Activated CD8-positive, alpha-beta memory T cell treated with anti-CD3 and anti-CD28 coated beads, Interleukin-2, amount 10 ng/mL, durations not matched to agents 7 days and 5 days (primary cell): ENCODE data around the gene SLC22A12. TPM values are rescaled to one million over a fixed set of nuclear protein-coding genes. Genes with fewer than 3 reads are reported as not detected.

Source experiments
- ATAC-seq: fragments of 150-1000 bp; cut with Tn5 transposase; one replicate; pipeline ENCODE4 v1.10.0; 2021; ENCODE audit warnings: moderate library complexity
- CTCF ChIA-PET: fragments of 350-600 bp; sonication (Branson Sonifier 250); formaldehyde crosslinking; loops from one replicate; lab custom pipeline; 2021; ENCODE audit warnings: antibody characterized with exemption; lab: Charles Lee
- DNase-seq: peaks from one replicate; pipeline ENCODE4 v3.0.0-alpha.2; 2020
- H3K27ac Mint-ChIP-seq: one replicate; pipeline ENCODE4 v1.8.0; 2021; ENCODE audit warnings: mild to moderate bottlenecking, mixed read lengths
- H3K27me3 Mint-ChIP-seq: one replicate; pipeline ENCODE4 v1.8.0; 2021; ENCODE audit warnings: mixed read lengths
- H3K36me3 Mint-ChIP-seq: one replicate; pipeline ENCODE4 v1.8.0; 2021; ENCODE audit warnings: mild to moderate bottlenecking, mixed read lengths
- H3K4me1 Mint-ChIP-seq: one replicate; pipeline ENCODE4 v1.8.0; 2021; ENCODE audit warnings: mixed read lengths
- H3K4me3 Mint-ChIP-seq: one replicate; pipeline ENCODE4 v1.8.0; 2021; ENCODE audit warnings: mild to moderate bottlenecking, moderate library complexity, mixed read lengths
- H3K9me3 Mint-ChIP-seq: one replicate; pipeline ENCODE4 v1.8.0; 2022; ENCODE audit warnings: low read depth, mixed read lengths
- total RNA-seq, 2 experiments: library from RNA; stranded (reverse); gene quantifications; one replicate each; pipeline ENCODE4 v1.2.3, GENCODE V29; 2021

Gene SLC22A12
- total RNA-seq, 2 experiments from 2014 or later: not detected

GRCh38 chr11:64566915-64567891 lies 23.8 kb upstream of the SLC22A12 start:
- H3K27ac Mint-ChIP-seq: no peak overlapping the region
- CTCF ChIA-PET: no interaction called here
- H3K36me3 Mint-ChIP-seq: no peaks in the 10 kb centered on the region
- no peak overlapping the region for H3K4me3 Mint-ChIP-seq
- DNase-seq (no peak), ATAC-seq (no peak)
- no peaks in the 10 kb centered on the region for H3K9me3 Mint-ChIP-seq
- peaks cover 2% of the 10 kb centered on the region for H3K4me1 Mint-ChIP-seq
- H3K27me3 Mint-ChIP-seq: no peaks in the 10 kb centered on the region

GRCh38 chr11:64568041-64568571 lies 22.9 kb upstream of the SLC22A12 start:
- no peaks in the 10 kb centered on the region for H3K9me3 Mint-ChIP-seq
- no peaks in the 10 kb centered on the region for H3K36me3 Mint-ChIP-seq
- H3K4me1 Mint-ChIP-seq: peaks cover 2% of the 10 kb centered on the region
- peaks cover 7% of the 10 kb centered on the region for H3K27me3 Mint-ChIP-seq
- no peak overlapping the region for H3K4me3 Mint-ChIP-seq
- CTCF ChIA-PET: no interaction called here
- H3K27ac Mint-ChIP-seq: no peak overlapping the region
- DNase-seq (no peak), ATAC-seq (no peak)

GRCh38 chr11:64568584-64569140 lies 22.4 kb upstream of the SLC22A12 start:
- peaks cover 2% of the 10 kb centered on the region for H3K4me1 Mint-ChIP-seq
- H3K36me3 Mint-ChIP-seq: no peaks in the 10 kb centered on the region
- ATAC-seq: no peak
- no peaks in the 10 kb centered on the region for H3K9me3 Mint-ChIP-seq
- peaks cover 7% of the 10 kb centered on the region for H3K27me3 Mint-ChIP-seq
- CTCF ChIA-PET: no interaction called here
- H3K27ac Mint-ChIP-seq: no peak overlapping the region
- DNase-seq: no peak
- H3K4me3 Mint-ChIP-seq: no peak overlapping the region

GRCh38 chr11:64569300-64569970 lies 21.6 kb upstream of the SLC22A12 start:
- Mint-ChIP-seq H3K4me3 (no peak overlapping the region), H3K27ac (no peak overlapping the region), H3K9me3 (no peaks in the 10 kb centered on the region), H3K4me1 (peaks cover 2% of the 10 kb centered on the region), H3K27me3 (peaks cover 10% of the 10 kb centered on the region), H3K36me3 (no peaks in the 10 kb centered on the region)
- no peak for DNase-seq
- ATAC-seq: no peak
- CTCF ChIA-PET: no interaction called here

- no peak overlapping the region for H3K27ac Mint-ChIP-seq
- no peak for DNase-seq
- H3K9me3 Mint-ChIP-seq: no peaks in the 10 kb centered on the region
- H3K27me3 Mint-ChIP-seq: peaks cover 13% of the 10 kb centered on the region
- CTCF ChIA-PET: no interaction called here
- H3K4me3 Mint-ChIP-seq: no peak overlapping the region
- ATAC-seq: no peak
- H3K36me3 Mint-ChIP-seq: no peaks in the 10 kb centered on the region
- H3K4me1 Mint-ChIP-seq: peaks cover 2% of the 10 kb centered on the region
Measured at GRCh38 chr11:64570341-64570740, 20.7 kb upstream of the SLC22A12 start.

- no peaks in the 10 kb centered on the region for H3K36me3 Mint-ChIP-seq
- ATAC-seq (no peak), DNase-seq (no peak)
- H3K27me3 Mint-ChIP-seq: peaks cover 13% of the 10 kb centered on the region
- H3K4me1 Mint-ChIP-seq: peaks cover 2% of the 10 kb centered on the region
- CTCF ChIA-PET: no interaction called here
- H3K9me3 Mint-ChIP-seq: no peaks in the 10 kb centered on the region
- H3K4me3 Mint-ChIP-seq: no peak overlapping the region
- H3K27ac Mint-ChIP-seq: no peak overlapping the region
Measured at GRCh38 chr11:64571050-64571409, 20.0 kb upstream of the SLC22A12 start.

- CTCF ChIA-PET: interaction anchor here (1.5 kb wide), 1 partner anchor 81 kb away, joined by 4 read pairs; no protein-coding TSS in a partner anchor
- Mint-ChIP-seq H3K27me3 (peaks cover 13% of the 10 kb centered on the region), H3K9me3 (no peaks in the 10 kb centered on the region), H3K36me3 (no peaks in the 10 kb centered on the region), H3K27ac (no peak overlapping the region), H3K4me1 (peaks cover 1% of the 10 kb centered on the region), H3K4me3 (no peak overlapping the region)
- DNase-seq (no peak), ATAC-seq (no peak)
Measured at GRCh38 chr11:64571410-64572091, 19.5 kb upstream of the SLC22A12 start.

- no peak overlapping the region for H3K4me3 Mint-ChIP-seq
- CTCF ChIA-PET: interaction anchor here (0.8 to 1.5 kb wide), 2 partner anchors 80 to 117 kb away, joined by 3 to 4 read pairs; no protein-coding TSS in a partner anchor
- no peaks in the 10 kb centered on the region for H3K4me1 Mint-ChIP-seq
- no peaks in the 10 kb centered on the region for H3K9me3 Mint-ChIP-seq
- H3K27me3 Mint-ChIP-seq: peaks cover 13% of the 10 kb centered on the region
- ATAC-seq (no peak), DNase-seq (no peak)
- H3K27ac Mint-ChIP-seq: no peak overlapping the region
- no peaks in the 10 kb centered on the region for H3K36me3 Mint-ChIP-seq
Measured at GRCh38 chr11:64572143-64572542, 18.9 kb upstream of the SLC22A12 start.

GRCh38 chr11:64577202-64577601 lies 13.8 kb upstream of the SLC22A12 start:
- no peak overlapping the region for H3K4me3 Mint-ChIP-seq
- H3K9me3 Mint-ChIP-seq: no peaks in the 10 kb centered on the region
- no peaks in the 10 kb centered on the region for H3K4me1 Mint-ChIP-seq
- DNase-seq: no peak
- no peak overlapping the region for H3K27ac Mint-ChIP-seq
- peaks cover 16% of the 10 kb centered on the region for H3K27me3 Mint-ChIP-seq
- CTCF ChIA-PET: no interaction called here
- no peak for ATAC-seq
- no peaks in the 10 kb centered on the region for H3K36me3 Mint-ChIP-seq

GRCh38 chr11:64580412-64580811 lies 10.6 kb upstream of the SLC22A12 start:
- ATAC-seq (no peak), DNase-seq (no peak)
- H3K36me3 Mint-ChIP-seq: no peaks in the 10 kb centered on the region
- no peaks in the 10 kb centered on the region for H3K9me3 Mint-ChIP-seq
- no peak overlapping the region for H3K27ac Mint-ChIP-seq
- no peak overlapping the region for H3K4me3 Mint-ChIP-seq
- no peaks in the 10 kb centered on the region for H3K4me1 Mint-ChIP-seq
- H3K27me3 Mint-ChIP-seq: peaks cover 3% of the 10 kb centered on the region
- CTCF ChIA-PET: no interaction called here

- no peak for ATAC-seq
- Mint-ChIP-seq H3K9me3 (no peaks in the 10 kb centered on the region), H3K4me3 (no peak overlapping the region), H3K27ac (no peak overlapping the region), H3K36me3 (no peaks in the 10 kb centered on the region), H3K4me1 (no peaks in the 10 kb centered on the region), H3K27me3 (peaks cover 3% of the 10 kb centered on the region)
- CTCF ChIA-PET: no interaction called here
- no peak for DNase-seq
Measured at GRCh38 chr11:64581057-64581523, 9.9 kb upstream of the SLC22A12 start.

GRCh38 chr11:64582885-64583284 lies 8.1 kb upstream of the SLC22A12 start:
- no peak overlapping the region for H3K27ac Mint-ChIP-seq
- ATAC-seq: no peak
- CTCF ChIA-PET: interaction anchor here (1.3 kb wide), 1 partner anchor 133 kb away, joined by 4 read pairs; no protein-coding TSS in a partner anchor

More at GRCh38 chr11:64582885-64583284, 8.1 kb upstream of the SLC22A12 start:
- DNase-seq: no peak
- Mint-ChIP-seq H3K4me1 (no peaks in the 10 kb centered on the region), H3K27me3 (peaks cover 8% of the 10 kb centered on the region), H3K9me3 (peaks cover 2% of the 10 kb centered on the region), H3K4me3 (no peak overlapping the region), H3K36me3 (no peaks in the 10 kb centered on the region)
